SK-N-SH (cell line): ENCODE data around the gene MYF6. TPM values are rescaled to one million over a fixed set of nuclear protein-coding genes. Genes with fewer than 3 reads are reported as not detected.

Source experiments
- CTCF ChIA-PET: fragments of 300-600, 350-600 bp; formaldehyde crosslinking; extraction: SDS; loops from one replicate; lab custom pipeline; 2021; lab: Yijun Ruan, JAX
- POLR2A ChIA-PET: fragments of 350-600 bp; sonication (Branson Sonifier 250); formaldehyde crosslinking; extraction: SDS; loops from one replicate; lab custom pipeline; 2020; ENCODE audit warnings: antibody characterized with exemption, inconsistent platforms; lab: Yijun Ruan, JAX
- DNase-seq: peaks from one replicate; pipeline ENCODE4 v3.0.0; 2012
- H2AFZ ChIP-seq: fragments of 200-600 bp; sonication (generic); 2 replicates; pipeline ENCODE4 v1.8.1; 2016; ENCODE audit warnings: antibody characterized with exemption, mild to moderate bottlenecking, low read depth
- H3F3A ChIP-seq: fragments of 200-600 bp; sonication (generic); replicated peaks from 2 replicates; pipeline ENCODE3; 2016; ENCODE audit warnings: antibody characterized with exemption, mild to moderate bottlenecking; ENCODE audit not compliant: insufficient read depth
- H3K27ac ChIP-seq, 2 experiments: fragments of 200-500 bp in 1 of 2; fragments of 200-600 bp in 1 of 2; sonication (Bioruptor generic) in 1 of 2; sonication (generic), shearing (Covaris generic) in 1 of 2; 2 replicates each; pipeline versions ENCODE4 v1.5.1 to v1.6.1; 2014 to 2016; ENCODE audit warnings: low read depth in 2 of 2, inconsistent platforms in 1 of 2, low read length in 1 of 2, mild to moderate bottlenecking in 1 of 2, mixed read lengths in 1 of 2
- H3K27me3 ChIP-seq: fragments of 200-600 bp; sonication (generic), shearing (Covaris generic); 2 replicates; pipeline ENCODE4 v1.6.1; 2016; ENCODE audit warnings: mixed run types; ENCODE audit not compliant: insufficient read depth
- H3K36me3 ChIP-seq, 2 experiments: fragments of 200-500 bp in 1 of 2; fragments of 200-600 bp in 1 of 2; sonication (Bioruptor generic) in 1 of 2; sonication (generic) in 1 of 2; replicated peaks in 1 of 2; 2 replicates each; pipeline versions ENCODE3 to v1.5.1; 2014 to 2016; ENCODE audit warnings: low read length in 1 of 2, mild to moderate bottlenecking in 1 of 2; ENCODE audit not compliant: insufficient read depth in 2 of 2, control insufficient read depth in 1 of 2
- H3K4me1 ChIP-seq, 2 experiments: fragments of 200-500 bp in 1 of 2; fragments of 200-600 bp in 1 of 2; sonication (Bioruptor generic) in 1 of 2; sonication (generic), shearing (Covaris generic) in 1 of 2; 2 replicates each; pipeline versions ENCODE4 v1.5.1 to v1.6.1; 2014 to 2016; ENCODE audit warnings: low read depth in 1 of 2, low read length in 1 of 2, mixed run types in 1 of 2; ENCODE audit not compliant: insufficient read depth in 2 of 2, control insufficient read depth in 1 of 2
- H3K4me2 ChIP-seq: fragments of 200-600 bp; sonication (generic), shearing (Covaris generic); 2 replicates; pipeline ENCODE4 v1.6.1; 2017; ENCODE audit warnings: mixed run types
- H3K4me3 ChIP-seq, 2 experiments: fragments of 200-500 bp in 1 of 2; fragments of 200-600 bp in 1 of 2; sonication (Bioruptor generic) in 1 of 2; sonication (generic), shearing (Covaris generic) in 1 of 2; 2 replicates each; pipeline versions ENCODE4 v1.5.1 to v1.8.1; 2014 to 2016; ENCODE audit warnings: low read depth in 2 of 2, inconsistent platforms in 1 of 2, low read length in 1 of 2, mild to moderate bottlenecking in 1 of 2, mixed read lengths in 1 of 2, moderate library complexity in 1 of 2
- H3K79me2 ChIP-seq: fragments of 200-600 bp; sonication (generic); 2 replicates; pipeline ENCODE4 v1.8.1; 2017; ENCODE audit warnings: mild to moderate bottlenecking; ENCODE audit not compliant: insufficient read depth
- H3K9ac ChIP-seq: fragments of 200-600 bp; sonication (generic); 2 replicates; pipeline ENCODE4 v1.6.1; 2017; ENCODE audit warnings: mixed run types
- H3K9me2 ChIP-seq: fragments of 200-600 bp; sonication (generic); 2 replicates; pipeline ENCODE4 v1.6.1; 2017; ENCODE audit warnings: mixed run types
- H3K9me3 ChIP-seq: fragments of 200-600 bp; sonication (generic); 2 replicates; pipeline ENCODE4 v1.6.1; 2017; ENCODE audit warnings: mixed run types, mild to moderate bottlenecking, moderate library complexity
- H4K20me1 ChIP-seq: fragments of 200-600 bp; sonication (generic); 2 replicates; pipeline ENCODE4 v1.6.1; 2017; ENCODE audit warnings: mild to moderate bottlenecking, mixed run types; ENCODE audit not compliant: insufficient read depth
- CHD2 ChIP-seq: fragments of 150-350 bp; IDR thresholded peaks from 2 replicates; pipeline ENCODE4 v1.6.1; 2018; ENCODE audit warnings: low read length; ENCODE audit not compliant: partially characterized antibody
- CTCF ChIP-seq: fragments of 200-600 bp; sonication (generic); IDR thresholded peaks from 2 replicates; pipeline ENCODE4 v1.6.1; 2017; ENCODE audit warnings: antibody characterized with exemption, mild to moderate bottlenecking, moderate library complexity
- EP300 ChIP-seq, 2 experiments: IDR thresholded peaks; 2 replicates each; pipeline versions ENCODE4 v1.4.0 to v1.6.1; 2012; ENCODE audit warnings: borderline replicate concordance in 1 of 2, low read depth in 1 of 2, low read length in 1 of 2
- FOSL2 ChIP-seq: IDR thresholded peaks from 2 replicates; pipeline ENCODE4 v1.4.0; 2012; ENCODE audit warnings: low read depth, mild to moderate bottlenecking, moderate library complexity, borderline replicate concordance
- FOXJ3 ChIP-seq: sonication (generic); formaldehyde crosslinking; IDR thresholded peaks from 2 replicates; pipeline ENCODE4 v1.5.1; 2020; ENCODE audit warnings: mild to moderate bottlenecking, missing genetic modification reagents
- FOXM1 ChIP-seq: IDR thresholded peaks from 2 replicates; pipeline ENCODE4 v1.4.0; 2012; ENCODE audit warnings: low read depth, mild to moderate bottlenecking
- GABPA ChIP-seq: IDR thresholded peaks from 2 replicates; pipeline ENCODE4 v1.4.0; 2012; ENCODE audit warnings: low read depth, mild to moderate bottlenecking
- GATA2 ChIP-seq: sonication (generic); formaldehyde crosslinking; IDR thresholded peaks from 2 replicates; pipeline ENCODE4 v1.5.0; 2020; ENCODE audit warnings: mild to moderate bottlenecking, missing genetic modification reagents
- MAX ChIP-seq: IDR thresholded peaks from 2 replicates; pipeline ENCODE4 v1.4.0; 2012; ENCODE audit warnings: low read depth
- NFIC ChIP-seq: IDR thresholded peaks from 2 replicates; pipeline ENCODE4 v1.4.0; 2012; ENCODE audit warnings: borderline replicate concordance
- NRF1 ChIP-seq: IDR thresholded peaks from 2 replicates; pipeline ENCODE4 v1.6.1; 2012; ENCODE audit warnings: low read depth, mild to moderate bottlenecking, low read length
- REST ChIP-seq: IDR thresholded peaks from 2 replicates; pipeline ENCODE4 v1.6.1; 2012; ENCODE audit warnings: mild to moderate bottlenecking, low read depth, low read length, moderate library complexity
- RXRA ChIP-seq: IDR thresholded peaks from 2 replicates; pipeline ENCODE4 v1.4.0; 2012; ENCODE audit warnings: low read depth, mild to moderate bottlenecking, borderline replicate concordance
- TCF12 ChIP-seq: IDR thresholded peaks from 2 replicates; pipeline ENCODE4 v1.4.0; 2012
- USF2 ChIP-seq: fragments of 150-350 bp; IDR thresholded peaks from 2 replicates; pipeline ENCODE4 v1.6.1; 2017; ENCODE audit warnings: antibody characterized with exemption, low read length, low read depth, borderline replicate concordance
- WGBS: methylation state at CpG from one replicate; pipeline ENCODE4 v1.1.6; 2017; ENCODE audit warnings: low lambda C conversion rate; 5-methylcytosine and 5-hydroxymethylcytosine counted together
- polyA plus RNA-seq, 3 experiments: library from polyadenylated mRNA; depleted of rRNA; stranded (reverse); fragments of >200 nt; gene quantifications; 2 replicates each; pipeline ENCODE4 v1.2.3, GENCODE V29; 2012

Gene MYF6
- polyA plus RNA-seq, 1 of the 3 experiments (the other 2 are of a cell fraction) = not detected

GRCh38 chr12:80747800-80748199, 40.4 kb downstream of the MYF6 start:
- H3K9me3 ChIP-seq = no peaks in the 10 kb centered on the region
- no peak overlapping the region for H3K9ac ChIP-seq
- no peaks in the 10 kb centered on the region for H3K9me2 ChIP-seq
- no peaks in the 10 kb centered on the region for H3K36me3 ChIP-seq
- CTCF ChIA-PET = no interaction called here
- no peak overlapping the region for H2AFZ ChIP-seq
- no peak for TF ChIP-seq MAX
- TF ChIP-seq REST = no peak
- no peak for TF ChIP-seq RXRA
- TF ChIP-seq FOXM1 = no peak
- TF ChIP-seq NRF1 = no peak
- TF ChIP-seq CHD2 = no peak
- no peak for TF ChIP-seq GATA2
- no peak for TF ChIP-seq FOXJ3 (CRISPR knock-in tag)
- TF ChIP-seq EP300 (IDR thresholded peaks at IDR 0.05; ENCODE audit: borderline replicate concordance in 1 of 2, low read depth in 1 of 2, low read length in 1 of 2) = no peak
- no peak for TF ChIP-seq FOSL2
- no peak for TF ChIP-seq NFIC
- no peak for TF ChIP-seq GABPA
- no peak for TF ChIP-seq USF2
- TF ChIP-seq CTCF = no peak
- TF ChIP-seq TCF12 = no peak
- DNase-seq = no peak
- no peaks in the 10 kb centered on the region for H3K4me1 ChIP-seq
- POLR2A ChIA-PET = no interaction called here
- 0% methylated on average over 2 of the region's 2 CpGs for WGBS
- H3F3A ChIP-seq = no peaks in the 10 kb centered on the region
- no peaks in the 10 kb centered on the region for H4K20me1 ChIP-seq
- H3K27ac ChIP-seq = no peak overlapping the region
- H3K79me2 ChIP-seq = no peaks in the 10 kb centered on the region
- no peak overlapping the region for H3K4me2 ChIP-seq
- H3K27me3 ChIP-seq = peaks cover 8% of the 10 kb centered on the region; the same call in 1 of the 2 replicates
- no peak overlapping the region for H3K4me3 ChIP-seq
